GM18505 (cell line): Measurements from ENCODE around the gene RGS5.

Source experiments
- ATAC-seq: cut with Tn5 transposase; IDR thresholded peaks from one replicate; pipeline ENCODE4 v1.9.1; 2021; ENCODE audit not compliant: unreplicated experiment
- POLR2A ChIP-seq: IDR thresholded peaks from 4 replicates; pipeline ENCODE4 v1.6.1; 2011; ENCODE audit warnings: borderline replicate concordance; ENCODE audit not compliant: insufficient read depth, insufficient read length; ENCODE audit errors: extremely low read depth

RGS5 gene

DNA sequence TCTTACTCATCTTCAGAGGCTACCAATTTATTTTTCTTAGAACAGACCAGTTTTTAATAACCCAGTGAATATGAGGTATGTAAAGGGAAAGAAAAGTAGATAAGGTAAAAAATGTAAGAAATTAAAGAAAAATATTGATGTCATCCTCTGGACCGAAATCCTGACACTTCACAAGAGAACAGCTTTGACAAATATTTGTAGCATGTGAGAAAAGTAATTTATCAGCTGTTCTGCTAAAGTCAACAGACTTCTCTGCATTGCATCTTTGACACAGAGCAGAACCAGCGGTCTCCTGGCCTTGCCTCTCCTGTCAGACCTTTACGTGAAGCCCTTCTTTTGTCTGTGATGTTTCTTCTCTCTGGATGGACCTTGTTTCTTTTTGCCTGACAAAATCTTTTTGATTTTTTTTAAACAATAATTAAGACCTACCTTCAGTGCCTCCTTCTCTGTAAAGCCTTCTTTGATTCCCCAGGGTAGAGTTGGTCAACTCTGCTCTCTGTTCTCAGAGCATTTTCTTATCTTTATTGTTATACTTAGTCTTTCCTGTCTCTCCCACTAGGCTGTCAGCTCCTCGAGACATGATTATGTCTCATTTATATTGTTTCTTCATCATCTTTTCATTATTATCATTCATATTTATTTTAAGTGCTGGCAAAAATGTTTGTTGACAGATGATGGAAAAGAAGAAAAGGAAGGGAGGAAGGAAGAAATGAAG is 98.2 kb downstream of the RGS5 start:
- ATAC-seq: no peak
- no peak for TF ChIP-seq POLR2A

DNA sequence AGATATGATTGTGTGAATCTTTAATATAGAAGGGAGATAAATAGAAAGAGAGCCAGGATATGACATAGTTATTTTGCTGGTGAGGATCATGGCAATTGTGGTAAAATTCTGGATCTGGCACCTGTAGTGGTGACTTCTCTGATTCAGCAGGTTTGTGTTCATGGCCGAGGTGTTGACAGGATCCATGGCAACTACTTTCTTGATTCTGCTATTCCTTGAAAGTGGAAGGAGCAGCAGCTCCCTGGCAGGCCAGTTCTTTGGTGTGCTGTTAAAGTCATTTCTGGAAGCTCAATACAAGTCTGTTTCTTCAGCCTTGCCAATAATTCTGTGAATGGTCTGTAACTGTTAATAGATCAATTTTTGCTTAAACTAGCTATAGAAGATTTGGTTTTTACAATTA is 100.1 kb downstream of the RGS5 start:
- no peak for TF ChIP-seq POLR2A
- no peak for ATAC-seq

DNA sequence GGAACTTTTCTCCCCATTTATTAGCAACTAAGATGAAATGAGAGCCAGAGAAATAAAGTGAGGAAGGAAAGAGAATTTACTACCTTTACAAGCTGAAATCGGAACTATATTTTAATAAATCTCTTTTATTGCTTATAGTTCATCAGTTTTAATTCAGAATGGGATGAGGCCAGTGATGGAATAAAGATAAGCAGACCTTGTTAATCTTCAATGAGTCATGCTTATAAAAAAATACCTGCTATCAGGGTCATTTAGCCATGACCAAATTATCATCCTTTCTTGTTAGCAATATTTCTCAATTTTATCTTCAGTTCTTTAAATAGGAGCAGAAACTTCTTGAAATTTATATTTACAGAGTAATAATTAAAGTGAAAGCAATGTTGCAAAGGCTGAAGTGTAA is 107.5 kb downstream of the RGS5 start:
- ATAC-seq: no peak
- no peak for TF ChIP-seq POLR2A

DNA sequence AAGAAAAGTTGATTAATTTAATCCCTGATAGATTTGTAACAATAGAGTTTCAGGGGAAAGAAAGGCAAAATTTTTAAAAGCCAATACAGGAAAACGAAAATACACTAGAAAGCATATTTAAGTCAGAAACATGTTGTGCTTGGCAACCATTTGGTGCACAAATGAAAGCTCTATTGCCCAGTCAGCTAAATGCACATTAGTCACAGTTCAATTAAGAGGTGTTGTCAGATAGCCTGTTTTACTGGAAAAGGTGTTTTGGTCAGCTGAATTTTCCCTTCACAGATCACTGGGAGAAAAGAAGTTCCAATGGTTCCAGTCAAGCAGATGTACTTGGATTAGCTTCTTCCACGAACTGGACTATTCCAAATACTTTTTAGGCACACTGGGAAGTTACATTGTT is 108.1 kb downstream of the RGS5 start:
- no peak for ATAC-seq

DNA sequence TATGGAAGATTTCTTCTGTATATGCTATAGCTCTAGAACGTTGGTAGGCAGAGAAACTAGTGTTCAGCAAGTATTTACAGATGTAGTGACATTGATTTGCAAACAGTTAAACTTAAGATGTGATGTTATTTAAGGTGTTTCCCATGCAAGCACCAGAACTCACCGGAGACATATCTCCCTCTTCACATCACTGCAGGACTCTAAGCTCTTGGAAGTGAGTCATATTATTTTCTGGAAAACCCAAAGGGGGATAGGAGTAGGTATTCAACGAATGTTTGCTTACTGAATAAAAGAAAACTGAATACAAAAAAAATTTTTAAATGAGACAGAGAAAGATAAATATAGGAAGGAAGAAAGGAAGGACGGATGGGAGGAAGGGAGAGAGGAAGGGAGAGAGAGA is 108.5 kb downstream of the RGS5 start:
- no peak for ATAC-seq
- no peak for TF ChIP-seq POLR2A

More for the DNA sequence above, 108.1 kb downstream of the RGS5 start:
- no peak for TF ChIP-seq POLR2A

GRCh38 chr1:163093579-163093978 is 109.1 kb downstream of the RGS5 start:
- no peak for ATAC-seq
- TF ChIP-seq POLR2A: no peak

DNA sequence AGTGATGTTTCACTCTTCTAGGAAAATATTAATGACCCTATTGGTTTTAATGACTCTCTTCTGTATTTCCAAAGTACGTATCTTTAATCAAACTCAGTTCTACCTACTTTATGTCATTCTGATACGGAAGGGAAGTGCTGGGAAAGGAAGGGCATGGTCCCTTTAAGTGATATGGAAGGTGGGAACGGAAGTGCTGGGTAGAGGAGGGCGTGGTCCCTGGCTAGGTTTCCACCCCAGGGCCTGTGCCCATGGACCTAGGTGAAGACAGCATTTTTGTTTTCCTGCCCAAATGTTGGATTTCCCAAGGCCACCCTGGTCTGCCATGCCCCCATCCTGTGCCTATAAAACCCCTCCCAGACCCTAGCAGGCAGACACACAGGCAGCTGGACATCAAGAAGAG is 109.5 kb downstream of the RGS5 start:
- no peak for ATAC-seq
- no peak for TF ChIP-seq POLR2A
